ENCODE results near the gene RPS6KA2. TPM values are rescaled to one million over a fixed set of nuclear protein-coding genes. Genes with fewer than 3 reads are reported as not detected.

RPS6KA2 gene
- polyA plus RNA-seq, 1 donor (not counting 4 experiments of a cell fraction or from before 2014, with no cell fraction given): 8.2 TPM

GRCh38 chr6:166442131-166442685 lies 184.8 kb downstream of the RPS6KA2 start:
- no peaks in the 10 kb centered on the region for H4K20me1 ChIP-seq (ENCODE audit: control insufficient read depth, extremely low read depth, insufficient read depth, low read length)
- DNase-seq (ENCODE audit: low read depth, low spot score): no peak
- FAIRE-seq: no peak
- no peaks in the 10 kb centered on the region for H3K27me3 ChIP-seq (ENCODE audit: control insufficient read depth, extremely low read depth, insufficient read depth, low read length)
- H3K4me3 ChIP-seq (ENCODE audit: control insufficient read depth in 2 of 3, extremely low read depth in 1 of 3, insufficient read depth in 2 of 3, low read depth in 1 of 3, low read length in 3 of 3): no peak overlapping the region
- no peaks in the 10 kb centered on the region for H3K4me1 ChIP-seq (ENCODE audit: control insufficient read depth, extremely low read depth, insufficient read depth, low read length)
- no peaks in the 10 kb centered on the region for H3K9me1 ChIP-seq (ENCODE audit: control insufficient read depth, extremely low read depth, insufficient read depth, low read length)
- H3K4me2 ChIP-seq (ENCODE audit: control insufficient read depth, extremely low read depth, insufficient read depth, low read depth, low read length): no peak overlapping the region
- H3K9ac ChIP-seq (ENCODE audit: control insufficient read depth, extremely low read depth, insufficient read depth, low read length): no peak overlapping the region
- H3K27ac ChIP-seq (ENCODE audit: control insufficient read depth, insufficient read depth, low read length): no peak overlapping the region
- no peaks in the 10 kb centered on the region for H3K36me3 ChIP-seq (ENCODE audit: control insufficient read depth in 2 of 2, extremely low read depth in 1 of 2, insufficient read depth in 2 of 2, low read length in 2 of 2)
- no peaks in the 10 kb centered on the region for H3K79me2 ChIP-seq (ENCODE audit: control insufficient read depth, insufficient read depth, low read length)
- dilution Hi-C loops (cut with MboI; ENCODE audit: extremely low pct_ligation_motif_present, low sequenced_read_pairs): no loop called here
- TF ChIP-seq CTCF (optimal IDR thresholded peaks at IDR 0.05 in 1 of 3, IDR thresholded peaks at IDR 0.05 in 1 of 3, conservative IDR thresholded peaks at IDR 0.05 in 1 of 3; ENCODE audit: extremely low read depth in 1 of 3, insufficient read depth in 2 of 3, low read length in 3 of 3) (no peak), EZH2 (IDR thresholded peaks at IDR 0.05; ENCODE audit: low read length) (no peak)
- H2AFZ ChIP-seq (ENCODE audit: control insufficient read depth, low read length): no peak overlapping the region
- no peaks in the 10 kb centered on the region for H3K9me3 ChIP-seq (ENCODE audit: control insufficient read depth, low read depth, low read length)

GRCh38 chr6:166441325-166442078 lies 185.5 kb downstream of the RPS6KA2 start:
- dilution Hi-C loops (cut with MboI; ENCODE audit: extremely low pct_ligation_motif_present, low sequenced_read_pairs): no loop called here
- Histone ChIP-seq H4K20me1 (ENCODE audit: control insufficient read depth, extremely low read depth, insufficient read depth, low read length) (no peaks in the 10 kb centered on the region), H3K4me1 (ENCODE audit: control insufficient read depth, extremely low read depth, insufficient read depth, low read length) (no peaks in the 10 kb centered on the region), H3K27ac (ENCODE audit: control insufficient read depth, insufficient read depth, low read length) (no peak overlapping the region), H3K79me2 (ENCODE audit: control insufficient read depth, insufficient read depth, low read length) (no peaks in the 10 kb centered on the region), H3K9me3 (ENCODE audit: control insufficient read depth, low read depth, low read length) (no peaks in the 10 kb centered on the region), H3K9ac (ENCODE audit: control insufficient read depth, extremely low read depth, insufficient read depth, low read length) (no peak overlapping the region), H3K4me2 (ENCODE audit: control insufficient read depth, extremely low read depth, insufficient read depth, low read depth, low read length) (no peak overlapping the region), H3K4me3 (ENCODE audit: control insufficient read depth in 2 of 3, extremely low read depth in 1 of 3, insufficient read depth in 2 of 3, low read depth in 1 of 3, low read length in 3 of 3) (no peak overlapping the region), H3K36me3 (ENCODE audit: control insufficient read depth in 2 of 2, extremely low read depth in 1 of 2, insufficient read depth in 2 of 2, low read length in 2 of 2) (no peaks in the 10 kb centered on the region), H3K9me1 (ENCODE audit: control insufficient read depth, extremely low read depth, insufficient read depth, low read length) (no peaks in the 10 kb centered on the region), H2AFZ (ENCODE audit: control insufficient read depth, low read length) (no peak overlapping the region), H3K27me3 (ENCODE audit: control insufficient read depth, extremely low read depth, insufficient read depth, low read length) (no peaks in the 10 kb centered on the region)
- TF ChIP-seq CTCF (optimal IDR thresholded peaks at IDR 0.05 in 1 of 3, IDR thresholded peaks at IDR 0.05 in 1 of 3, conservative IDR thresholded peaks at IDR 0.05 in 1 of 3; ENCODE audit: extremely low read depth in 1 of 3, insufficient read depth in 2 of 3, low read length in 3 of 3): no peak
- TF ChIP-seq EZH2 (IDR thresholded peaks at IDR 0.05; ENCODE audit: low read length): no peak
- DNase-seq (ENCODE audit: low read depth, low spot score) (no peak), FAIRE-seq (no peak)
